Smooth muscle cell (in vitro differentiated cells): ENCODE measurements around the gene ACOX3. TPM values are rescaled to one million over a fixed set of nuclear protein-coding genes. Genes with fewer than 3 reads are reported as not detected.

Experiments
- DNase-seq: peaks from one replicate; lab custom pipeline; 2025; ENCODE audit not compliant: unreplicated experiment; lab: John Stamatoyannopoulos, UW
- H2AFZ ChIP-seq: fragments of 200-600 bp; sonication (generic); 2 replicates; pipeline ENCODE4 v1.6.0; 2016; ENCODE audit warnings: antibody characterized with exemption, low read depth, mild to moderate bottlenecking
- H3F3A ChIP-seq: fragments of 200-600 bp; sonication (generic); 2 replicates; pipeline ENCODE4 v1.6.0; 2017; ENCODE audit warnings: antibody characterized with exemption, low read depth
- H3K27ac ChIP-seq: fragments of 200-600 bp; sonication (generic); 2 replicates; pipeline ENCODE4 v1.5.1; 2016; ENCODE audit warnings: low read depth, mild to moderate bottlenecking
- H3K27me3 ChIP-seq: fragments of 200-600 bp; sonication (generic); 2 replicates; pipeline ENCODE4 v1.6.1; 2016; ENCODE audit warnings: low read depth, mild to moderate bottlenecking
- H3K36me3 ChIP-seq: fragments of 200-600 bp; sonication (generic); 2 replicates; pipeline ENCODE4 v1.5.1; 2016; ENCODE audit warnings: low read depth
- H3K4me1 ChIP-seq: fragments of 200-600 bp; sonication (generic); 2 replicates; pipeline ENCODE4 v1.5.1; 2016; ENCODE audit warnings: low read depth
- H3K4me2 ChIP-seq: fragments of 200-600 bp; sonication (generic); 2 replicates; pipeline ENCODE4 v1.6.0; 2016; ENCODE audit warnings: mild to moderate bottlenecking
- H3K4me3 ChIP-seq: fragments of 200-600 bp; sonication (generic); 2 replicates; pipeline ENCODE4 v1.5.1; 2016; ENCODE audit warnings: mild to moderate bottlenecking
- H3K79me2 ChIP-seq: fragments of 200-600 bp; sonication (generic); 2 replicates; pipeline ENCODE4 v1.6.0; 2016; ENCODE audit warnings: low read depth, mild to moderate bottlenecking
- H3K9ac ChIP-seq: fragments of 200-600 bp; sonication (generic); 2 replicates; pipeline ENCODE4 v1.6.0; 2016; ENCODE audit warnings: low read depth
- H3K9me3 ChIP-seq: fragments of 200-600 bp; sonication (generic); replicated peaks from 2 replicates; pipeline ENCODE4 v1.5.1; 2016; ENCODE audit warnings: low read depth
- H4K20me1 ChIP-seq: fragments of 200-600 bp; sonication (generic); 2 replicates; pipeline ENCODE4 v1.6.0; 2016; ENCODE audit warnings: low read depth
- CTCF ChIP-seq: fragments of 200-600 bp; sonication (generic); IDR thresholded peaks from 2 replicates; pipeline ENCODE4 v1.5.1; 2017; ENCODE audit warnings: borderline replicate concordance, mild to moderate bottlenecking, antibody characterized with exemption; ENCODE audit not compliant: insufficient read depth, poor library complexity, severe bottlenecking
- WGBS: methylation state at CpG from one replicate; pipeline ENCODE4 v1.1.7; 2016; ENCODE audit warnings: low lambda C conversion rate; 5-methylcytosine and 5-hydroxymethylcytosine counted together
- polyA plus RNA-seq: library from polyadenylated mRNA; unstranded; fragments of >200 nt; fragmentation: Nextera tagmentation; extraction: Ambion mirVana; gene quantifications from 2 replicates; pipeline ENCODE4 v1.2.1, GENCODE V29; 2016
- total RNA-seq: library from RNA; depleted of rRNA; stranded (reverse); fragments of >200 nt; gene quantifications from 2 replicates; pipeline ENCODE4 v1.2.3, GENCODE V29; 2014

ACOX3 gene
- total and polyA plus RNA-seq, 2 experiments from 2014 or later = 25.0 to 27.9 TPM

- WGBS = 96% methylated on average over 15 of the region's 15 CpGs
- no peak for DNase-seq
- TF ChIP-seq CTCF = no peak
- Histone ChIP-seq H3K27ac (no peak overlapping the region), H3K9ac (no peak overlapping the region), H3F3A (peaks cover 10% of the 10 kb centered on the region), H3K4me2 (no peak overlapping the region), H3K36me3 (no peaks in the 10 kb centered on the region), H4K20me1 (peaks cover 5% of the 10 kb centered on the region), H3K9me3 (no peaks in the 10 kb centered on the region), H3K27me3 (no peaks in the 10 kb centered on the region), H2AFZ (no peak overlapping the region), H3K4me3 (no peak overlapping the region), H3K4me1 (peaks cover 4% of the 10 kb centered on the region), H3K79me2 (no peaks in the 10 kb centered on the region)
These were observed 41.2 kb downstream of the ACOX3 start for GRCh38 chr4:8399298-8399697.

- Histone ChIP-seq H3K36me3 (no peaks in the 10 kb centered on the region), H3K4me2 (no peak overlapping the region), H3K4me3 (no peak overlapping the region), H3K27me3 (no peaks in the 10 kb centered on the region), H3K79me2 (no peaks in the 10 kb centered on the region), H3K27ac (no peak overlapping the region), H3K9me3 (no peaks in the 10 kb centered on the region), H3K9ac (no peak overlapping the region), H3K4me1 (peaks cover 10% of the 10 kb centered on the region), H4K20me1 (peaks cover 10% of the 10 kb centered on the region), H3F3A (peaks cover 15% of the 10 kb centered on the region), H2AFZ (no peak overlapping the region)
- TF ChIP-seq CTCF = no peak
- DNase-seq = no peak
- WGBS = 81% methylated on average over 9 of the region's 9 CpGs
These were observed 42.2 kb downstream of the ACOX3 start for GRCh38 chr4:8398347-8398746.

GRCh38 chr4:8396762-8397406 lies 43.6 kb downstream of the ACOX3 start:
- no peak for TF ChIP-seq CTCF
- Histone ChIP-seq H3K4me3 (no peak overlapping the region), H3K27ac (no peak overlapping the region), H3K79me2 (no peaks in the 10 kb centered on the region), H3K9me3 (no peaks in the 10 kb centered on the region), H3K9ac (no peak overlapping the region), H2AFZ (no peak overlapping the region), H3F3A (peaks cover 28% of the 10 kb centered on the region), H3K27me3 (no peaks in the 10 kb centered on the region), H3K4me2 (no peak overlapping the region), H3K4me1 (peaks cover 18% of the 10 kb centered on the region), H3K36me3 (no peaks in the 10 kb centered on the region), H4K20me1 (peaks cover 19% of the 10 kb centered on the region)
- DNase-seq = no peak
- 88% methylated on average over 27 of the region's 27 CpGs for WGBS
